IMR-90 (cell line): Measurements from ENCODE around the gene NPSR1. TPM values are rescaled to one million over a fixed set of nuclear protein-coding genes. Genes with fewer than 3 reads are reported as not detected.

ENCODE experiments used
- ATAC-seq: fragments of 200-7000 bp; cut with Tn5 transposase; 2 replicates; pipeline ENCODE4 v1.9.1; 2020; ENCODE audit warnings: low read depth, mild to moderate bottlenecking, moderate library complexity
- BruUV-seq: library from RNA; stranded (reverse); fragments of 400-500 nt; replicated peaks from 2 replicates; lab custom pipeline; 2021; lab: Mats Ljungman, UMichigan
- CTCF ChIA-PET: fragments of 300-600 bp; formaldehyde crosslinking; extraction: SDS; loops from one replicate; lab custom pipeline; 2021; ENCODE audit warnings: antibody characterized with exemption; lab: Yijun Ruan, JAX
- POLR2A ChIA-PET: fragments of 300-600 bp; sonication (Branson Sonifier 250); formaldehyde crosslinking; loops from one replicate; lab custom pipeline; 2022; ENCODE audit warnings: antibody characterized with exemption; ENCODE audit not compliant: unreplicated experiment; lab: Charles Lee
- DNase-seq: peaks from one replicate; pipeline ENCODE4 v3.0.0; 2013
- H2AFZ ChIP-seq: replicated peaks from 2 replicates; pipeline ENCODE3; 2013; ENCODE audit warnings: low read length, mild to moderate bottlenecking; ENCODE audit not compliant: poor library complexity
- H2AK5ac ChIP-seq: 2 replicates; pipeline ENCODE4 v1.6.1; 2013; ENCODE audit warnings: low read depth, low read length, inconsistent platforms
- H2AK9ac ChIP-seq: replicated peaks from 2 replicates; pipeline ENCODE3; 2013; ENCODE audit warnings: mild to moderate bottlenecking, low read depth, low read length, moderate library complexity; ENCODE audit not compliant: poor library complexity
- H2BK120ac ChIP-seq: 2 replicates; pipeline ENCODE4 v1.6.1; 2013; ENCODE audit warnings: low read depth, low read length, inconsistent platforms
- H2BK15ac ChIP-seq: 3 replicates; pipeline ENCODE4 v1.6.1; 2013; ENCODE audit warnings: low read depth, low read length, inconsistent platforms
- H2BK20ac ChIP-seq: 2 replicates; pipeline ENCODE4 v1.6.1; 2013; ENCODE audit warnings: low read depth, mild to moderate bottlenecking, inconsistent platforms, low read length, moderate library complexity
- H2BK5ac ChIP-seq: 2 replicates; pipeline ENCODE4 v1.6.1; 2013; ENCODE audit warnings: mild to moderate bottlenecking, low read depth, low read length, inconsistent platforms; ENCODE audit not compliant: poor library complexity, severe bottlenecking
- H3K14ac ChIP-seq: replicated peaks from 2 replicates; pipeline ENCODE4 v1.6.1; 2013; ENCODE audit warnings: low read depth, low read length, inconsistent platforms
- H3K18ac ChIP-seq: 2 replicates; pipeline ENCODE4 v1.6.1; 2013; ENCODE audit warnings: low read depth, low read length, control low read depth
- H3K23ac ChIP-seq: 2 replicates; pipeline ENCODE4 v1.6.1; 2013; ENCODE audit warnings: low read depth, low read length, inconsistent platforms
- H3K27ac ChIP-seq: 2 replicates; pipeline ENCODE4 v1.5.1; 2013; ENCODE audit warnings: mild to moderate bottlenecking, control low read depth, low read length; ENCODE audit not compliant: insufficient read depth
- H3K27me3 ChIP-seq: 2 replicates; pipeline ENCODE4 v1.6.1; 2013; ENCODE audit warnings: low read length; ENCODE audit not compliant: control insufficient read depth, insufficient read depth
- H3K36me3 ChIP-seq: 2 replicates; pipeline ENCODE4 v1.6.1; 2013; ENCODE audit warnings: low read length, mixed read lengths; ENCODE audit not compliant: control insufficient read depth, insufficient read depth
- H3K4ac ChIP-seq: 2 replicates; pipeline ENCODE4 v1.6.1; 2013; ENCODE audit warnings: low read depth, low read length, inconsistent platforms
- H3K4me1 ChIP-seq: 2 replicates; pipeline ENCODE4 v1.6.1; 2013; ENCODE audit warnings: low read length, mixed read lengths; ENCODE audit not compliant: control insufficient read depth, insufficient read depth
- H3K4me2 ChIP-seq: 2 replicates; pipeline ENCODE4 v1.6.1; 2013; ENCODE audit warnings: low read depth, mild to moderate bottlenecking, control low read depth, low read length, moderate library complexity
- H3K4me3 ChIP-seq: 2 replicates; pipeline ENCODE4 v1.5.1; 2013; ENCODE audit warnings: low read depth, mild to moderate bottlenecking, control low read depth, low read length, moderate library complexity; ENCODE audit not compliant: insufficient read depth
- H3K56ac ChIP-seq: 2 replicates; pipeline ENCODE4 v1.6.1; 2013; ENCODE audit warnings: low read length, inconsistent platforms; ENCODE audit not compliant: insufficient read depth; ENCODE audit errors: extremely low read depth
- H3K79me1 ChIP-seq, 2 experiments: 2 replicates each; pipeline ENCODE4 v1.6.1; 2013; ENCODE audit warnings: low read length in 2 of 2, inconsistent platforms in 1 of 2, low read depth in 1 of 2
- H3K9ac ChIP-seq: 2 replicates; pipeline ENCODE4 v1.6.1; 2013; ENCODE audit warnings: low read depth, low read length, control low read depth
- H3K9me1 ChIP-seq: 2 replicates; pipeline ENCODE4 v1.6.1; 2013; ENCODE audit warnings: low read length, inconsistent platforms; ENCODE audit not compliant: insufficient read depth
- H3K9me3 ChIP-seq: 2 replicates; pipeline ENCODE4 v1.6.1; 2013; ENCODE audit warnings: low read length; ENCODE audit not compliant: control insufficient read depth, insufficient read depth
- H4K20me1 ChIP-seq: 2 replicates; pipeline ENCODE4 v1.6.1; 2013; ENCODE audit warnings: low read length, inconsistent platforms; ENCODE audit not compliant: insufficient read depth
- H4K5ac ChIP-seq: 2 replicates; pipeline ENCODE4 v1.6.1; 2013; ENCODE audit warnings: mild to moderate bottlenecking, low read depth, low read length, control low read depth
- H4K8ac ChIP-seq, 2 experiments: 2 replicates each; pipeline ENCODE4 v1.6.1; 2013; ENCODE audit warnings: low read depth in 2 of 2, low read length in 2 of 2, control low read depth in 1 of 2, inconsistent platforms in 1 of 2
- H4K91ac ChIP-seq: 2 replicates; pipeline ENCODE4 v1.6.1; 2013; ENCODE audit warnings: low read depth, low read length, inconsistent platforms; ENCODE audit not compliant: insufficient read depth
- RAD21 ChIP-seq: IDR thresholded peaks from 2 replicates; pipeline ENCODE4 v1.6.1; 2012; ENCODE audit warnings: low read length, improper control_type of control experiment
- SMC3 ChIP-seq: fragments of 150-350 bp; IDR thresholded peaks from 2 replicates; pipeline ENCODE4 v1.6.1; 2016; ENCODE audit warnings: low read depth, mild to moderate bottlenecking, antibody characterized with exemption, low read length, moderate library complexity
- WGBS, 2 experiments: methylation state at CpG; one replicate each; pipeline versions ENCODE4 v1.1.5 to v1.1.7; 2013; ENCODE audit warnings: missing lambda C conversion rate in 2 of 2; ENCODE audit not compliant: insufficient read length in 1 of 2; ENCODE audit errors: extremely low coverage in 2 of 2; 5-methylcytosine and 5-hydroxymethylcytosine counted together
- dilution Hi-C: fragments of 300-500 bp; cut with HindIII; formaldehyde crosslinking; loops from one replicate; pipeline ENCODE4 v1.14.3; 2018; ENCODE audit warnings: low sequenced_read_pairs; ENCODE audit not compliant: unreplicated experiment
- in situ Hi-C: fragments of 300-500 bp; cut with MboI; formaldehyde crosslinking; loops from 3 replicates; pipeline ENCODE4 v1.14.3; 2019; ENCODE audit warnings: low sequenced_read_pairs, inconsistent platforms, mixed read lengths
- intact Hi-C: fragments of 100-400 bp; cut with micrococcal nuclease; formaldehyde crosslinking; loops from 2 replicates; pipeline ENCODE4 v1.10.0; 2022
- polyA plus RNA-seq, 3 experiments: library from polyadenylated mRNA; depleted of rRNA; stranded (reverse); fragments of >200 nt; gene quantifications; 2 replicates each; pipeline ENCODE4 v1.2.3, GENCODE V29; 2012; ENCODE audit warnings: low replicate concordance in 1 of 3
- total RNA-seq: library from RNA; depleted of rRNA; stranded (reverse); fragments of >200 nt; gene quantifications from 2 replicates; pipeline ENCODE4 v1.2.3, GENCODE V29; 2012
- TF ChIP-seq, protein P1 (sequence below): fragments of 150-350 bp; IDR thresholded peaks from 2 replicates; pipeline ENCODE4 v1.6.1; 2017; ENCODE audit warnings: mild to moderate bottlenecking, antibody characterized with exemption, low read length, low read depth

Gene NPSR1
- total and polyA plus RNA-seq, 2 of the 4 experiments (the other 2 are of a cell fraction) = not detected

DNA sequence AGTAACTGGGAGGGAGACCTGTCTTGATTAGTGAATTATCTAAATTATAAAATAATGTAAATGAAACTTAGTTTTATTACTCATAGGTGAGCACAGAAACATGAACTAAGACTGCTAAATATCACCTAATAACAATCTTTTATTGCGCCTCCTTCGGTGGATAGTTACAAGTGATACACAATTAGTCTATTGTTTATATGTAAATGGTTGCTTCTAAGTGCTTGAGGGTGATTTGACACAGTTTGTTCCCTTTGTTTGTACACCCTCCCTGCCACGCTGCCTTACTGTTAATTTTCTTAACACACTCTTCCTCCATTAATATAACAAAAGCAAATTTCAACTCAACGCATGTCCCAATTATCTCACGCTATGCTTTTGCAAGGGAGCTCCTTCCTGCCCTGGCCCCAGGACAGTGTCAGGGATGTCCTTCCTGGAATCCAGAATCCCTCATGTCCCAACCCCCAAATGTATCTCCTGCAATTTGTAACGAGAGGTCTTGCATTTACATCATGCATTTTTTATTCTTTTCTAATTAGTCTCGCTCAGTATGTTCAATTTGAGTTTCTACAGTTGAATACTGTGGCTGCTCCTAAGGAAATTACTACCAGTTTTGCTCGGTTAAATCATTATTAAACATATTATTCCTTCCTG, 4.2 kb downstream of the NPSR1 start:
- H3K9ac ChIP-seq = no peak overlapping the region
- H4K91ac ChIP-seq = no peak overlapping the region
- no peak overlapping the region for H2BK20ac ChIP-seq
- H3K79me1 ChIP-seq = no peaks in the 10 kb centered on the region
- no peaks in the 10 kb centered on the region for H3K4me1 ChIP-seq
- H2AFZ ChIP-seq = no peak overlapping the region
- no peak overlapping the region for H2AK9ac ChIP-seq
- H3K9me1 ChIP-seq = no peaks in the 10 kb centered on the region
- H3K23ac ChIP-seq = no peak overlapping the region
- ATAC-seq (no peak), DNase-seq (no peak)
- H3K27me3 ChIP-seq = no peaks in the 10 kb centered on the region
- no peak overlapping the region for H2BK15ac ChIP-seq
- no peak overlapping the region for H3K18ac ChIP-seq
- CTCF ChIA-PET = no interaction called here
- no peak overlapping the region for H3K4me3 ChIP-seq
- dilution Hi-C loops = no loop called here
- in situ Hi-C loops = no loop called here
- H2BK5ac ChIP-seq = no peak overlapping the region
- H3K9me3 ChIP-seq = peaks cover 2% of the 10 kb centered on the region; the same call in 1 of the 2 replicates
- POLR2A ChIA-PET = no interaction called here
- no peaks in the 10 kb centered on the region for H3K36me3 ChIP-seq
- intact Hi-C loops = no loop called here
- H3K14ac ChIP-seq = no peak overlapping the region
- H4K20me1 ChIP-seq = no peaks in the 10 kb centered on the region
- 100% methylated on average over 1 of the region's 8 CpGs; no CpG with 5 or more reads in 1 of the 2 experiments for WGBS, 2 experiments
- H3K4ac ChIP-seq = no peak overlapping the region
- no peak for TF ChIP-seq RAD21
- TF ChIP-seq SMC3 = no peak
- TF ChIP-seq, protein P1, sequence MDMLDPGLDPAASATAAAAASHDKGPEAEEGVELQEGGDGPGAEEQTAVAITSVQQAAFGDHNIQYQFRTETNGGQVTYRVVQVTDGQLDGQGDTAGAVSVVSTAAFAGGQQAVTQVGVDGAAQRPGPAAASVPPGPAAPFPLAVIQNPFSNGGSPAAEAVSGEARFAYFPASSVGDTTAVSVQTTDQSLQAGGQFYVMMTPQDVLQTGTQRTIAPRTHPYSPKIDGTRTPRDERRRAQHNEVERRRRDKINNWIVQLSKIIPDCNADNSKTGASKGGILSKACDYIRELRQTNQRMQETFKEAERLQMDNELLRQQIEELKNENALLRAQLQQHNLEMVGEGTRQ = no peak
- H3K56ac ChIP-seq = no peak overlapping the region
- H3K27ac ChIP-seq = no peak overlapping the region
- BruUV-seq = no TSS peak
- H4K8ac ChIP-seq = no peak overlapping the region
- no peak overlapping the region for H2BK120ac ChIP-seq
- H2AK5ac ChIP-seq = no peak overlapping the region
- H4K5ac ChIP-seq = no peak overlapping the region
- no peak overlapping the region for H3K4me2 ChIP-seq
